Lower leg skin (tissue), 3 donors: ENCODE results near the gene CLTCL1.

Experiments
- POLR2A ChIP-seq, 2 donors: fragments of 450-650 bp; IDR thresholded peaks; one replicate each; pipeline ENCODE4 v1.6.1; 2016 to 2017; ENCODE audit warnings: antibody characterized with exemption in 2 of 2, mild to moderate bottlenecking in 1 of 2, moderate library complexity in 1 of 2
- TF ChIP-seq, protein P1 (sequence below), 3 donors: fragments of 450-650 bp; IDR thresholded peaks; one replicate each; pipeline ENCODE4 v1.5.1; 2016; ENCODE audit warnings: antibody characterized with exemption in 3 of 3, mild to moderate bottlenecking in 3 of 3, moderate library complexity in 2 of 3

DNA sequence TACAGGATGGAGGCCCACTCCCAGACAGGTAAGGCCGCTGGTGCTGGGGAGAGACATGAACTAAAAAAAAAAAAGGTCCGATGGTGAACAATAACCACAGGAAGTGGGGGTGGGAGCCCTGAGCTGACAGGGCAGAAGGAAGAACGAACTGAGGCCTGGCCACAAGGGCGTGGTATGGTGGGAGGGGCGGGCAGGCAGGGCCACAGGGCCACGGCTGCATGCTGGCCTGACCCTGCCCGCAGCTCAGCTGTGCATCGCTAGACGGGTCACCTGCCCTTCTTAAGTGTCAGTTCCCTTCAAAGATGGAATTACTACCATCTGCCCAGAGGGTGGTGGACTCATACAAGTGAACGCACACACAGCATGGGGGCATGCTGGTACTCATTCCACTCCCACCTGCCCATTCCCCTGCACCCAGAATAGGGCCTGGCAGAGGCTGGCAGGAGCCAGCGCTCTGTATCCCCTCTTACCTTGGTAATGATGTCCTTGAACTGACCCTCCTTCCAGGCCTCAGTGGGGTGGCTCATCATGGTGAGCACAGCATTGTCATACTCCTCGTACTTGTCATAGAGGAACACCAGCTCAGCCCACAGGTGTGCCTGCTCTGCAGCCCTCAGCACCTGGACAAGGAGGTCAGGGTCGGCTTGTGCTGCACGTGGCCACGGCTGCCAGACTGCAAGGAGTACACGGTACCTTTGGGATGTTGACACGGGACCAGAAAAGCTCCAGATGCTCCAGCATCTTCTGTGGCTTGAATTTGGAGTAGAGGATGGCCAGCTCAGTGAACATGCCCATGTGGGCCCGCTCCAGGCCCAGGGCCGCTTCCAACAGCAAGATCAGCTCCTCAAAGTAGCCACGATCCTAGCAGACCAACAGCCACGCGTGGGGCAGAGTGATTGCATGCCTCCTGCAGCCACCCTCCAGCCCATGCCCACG lies 95.5 kb downstream of the CLTCL1 start:
- TF ChIP-seq, protein P1, sequence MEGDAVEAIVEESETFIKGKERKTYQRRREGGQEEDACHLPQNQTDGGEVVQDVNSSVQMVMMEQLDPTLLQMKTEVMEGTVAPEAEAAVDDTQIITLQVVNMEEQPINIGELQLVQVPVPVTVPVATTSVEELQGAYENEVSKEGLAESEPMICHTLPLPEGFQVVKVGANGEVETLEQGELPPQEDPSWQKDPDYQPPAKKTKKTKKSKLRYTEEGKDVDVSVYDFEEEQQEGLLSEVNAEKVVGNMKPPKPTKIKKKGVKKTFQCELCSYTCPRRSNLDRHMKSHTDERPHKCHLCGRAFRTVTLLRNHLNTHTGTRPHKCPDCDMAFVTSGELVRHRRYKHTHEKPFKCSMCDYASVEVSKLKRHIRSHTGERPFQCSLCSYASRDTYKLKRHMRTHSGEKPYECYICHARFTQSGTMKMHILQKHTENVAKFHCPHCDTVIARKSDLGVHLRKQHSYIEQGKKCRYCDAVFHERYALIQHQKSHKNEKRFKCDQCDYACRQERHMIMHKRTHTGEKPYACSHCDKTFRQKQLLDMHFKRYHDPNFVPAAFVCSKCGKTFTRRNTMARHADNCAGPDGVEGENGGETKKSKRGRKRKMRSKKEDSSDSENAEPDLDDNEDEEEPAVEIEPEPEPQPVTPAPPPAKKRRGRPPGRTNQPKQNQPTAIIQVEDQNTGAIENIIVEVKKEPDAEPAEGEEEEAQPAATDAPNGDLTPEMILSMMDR (IDR thresholded peaks at IDR 0.05): no peak
- no peak for TF ChIP-seq POLR2A (IDR thresholded peaks at IDR 0.05)
